Upper lobe of right lung (tissue), 1 donor: ENCODE results near the gene RXFP4. TPM values are rescaled to one million over a fixed set of nuclear protein-coding genes. Genes with fewer than 3 reads are reported as not detected.

Experiments used
- ATAC-seq: fragments of 200-7000 bp; cut with Tn5 transposase; one replicate; pipeline ENCODE4 v1.9.1; 2020; ENCODE audit warnings: mild to moderate bottlenecking, moderate library complexity
- DNase-seq: peaks from one replicate; pipeline ENCODE4 v3.0.0-alpha.2; 2020
- H3K27ac ChIP-seq: fragments of 200-600 bp; one replicate; pipeline ENCODE4 v1.8.0; 2022
- H3K27me3 ChIP-seq: fragments of 200-600 bp; one replicate; pipeline ENCODE4 v1.8.0; 2022; ENCODE audit warnings: mild to moderate bottlenecking
- H3K36me3 ChIP-seq: fragments of 200-600 bp; one replicate; pipeline ENCODE4 v1.8.0; 2022
- H3K4me1 ChIP-seq: fragments of 200-600 bp; one replicate; pipeline ENCODE4 v1.8.0; 2022
- H3K4me3 ChIP-seq: fragments of 200-600 bp; one replicate; pipeline ENCODE4 v1.8.0; 2022; ENCODE audit warnings: mild to moderate bottlenecking
- H3K9me3 ChIP-seq: fragments of 200-600 bp; one replicate; pipeline ENCODE4 v1.8.0; 2022
- CTCF ChIP-seq: fragments of 200-600 bp; IDR thresholded peaks from one replicate; pipeline ENCODE4 v1.8.0; 2022; ENCODE audit warnings: antibody characterized with exemption
- intact Hi-C: fragments of 100-400 bp; cut with DNase I; formaldehyde crosslinking; loops from one replicate; pipeline ENCODE4 v1.11.0; 2022
- total RNA-seq: library from RNA; stranded (reverse); fragmentation: NEBNext Ultra II Directional; extraction: Animal tissue kit (Norgen Biotek cat#: 25700); gene quantifications from one replicate; pipeline ENCODE4 v1.2.1, GENCODE V29; 2021
- donor health status: DM: no; HTN: yes; CAD: no; lungs with severe emphysema.

RXFP4 gene
- total RNA-seq, 1 donor from 2014 or later, result not detected

DNA sequence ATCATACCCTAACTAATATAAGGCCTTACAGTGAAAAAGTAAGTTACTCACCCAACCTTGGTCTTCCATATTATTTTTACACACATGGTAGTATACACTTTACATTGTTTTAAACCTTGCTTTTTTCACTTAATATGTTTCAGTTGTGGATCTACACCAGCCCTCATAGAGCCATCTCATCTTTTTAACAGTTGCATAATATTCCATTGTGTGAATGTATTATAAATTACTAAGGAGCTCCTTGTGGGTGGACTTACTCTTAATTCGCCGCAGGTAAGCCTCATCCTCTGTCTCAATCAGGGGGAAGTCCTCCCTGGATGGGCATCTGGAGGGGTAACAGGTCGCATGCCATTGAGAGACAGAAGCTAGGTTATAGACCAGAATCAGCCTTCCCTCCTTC is 13.2 kb downstream of the RXFP4 start:
- no peaks in the 10 kb centered on the region for H3K4me1 ChIP-seq
- H3K36me3 ChIP-seq, result peaks cover 98% of the 10 kb centered on the region
- no peak overlapping the region for H3K27ac ChIP-seq
- no peaks in the 10 kb centered on the region for H3K27me3 ChIP-seq
- intact Hi-C loops, result no loop called here
- no peak for DNase-seq
- no peak overlapping the region for H3K4me3 ChIP-seq
- TF ChIP-seq CTCF, result no peak
- no peak for ATAC-seq
- H3K9me3 ChIP-seq, result no peaks in the 10 kb centered on the region

DNA sequence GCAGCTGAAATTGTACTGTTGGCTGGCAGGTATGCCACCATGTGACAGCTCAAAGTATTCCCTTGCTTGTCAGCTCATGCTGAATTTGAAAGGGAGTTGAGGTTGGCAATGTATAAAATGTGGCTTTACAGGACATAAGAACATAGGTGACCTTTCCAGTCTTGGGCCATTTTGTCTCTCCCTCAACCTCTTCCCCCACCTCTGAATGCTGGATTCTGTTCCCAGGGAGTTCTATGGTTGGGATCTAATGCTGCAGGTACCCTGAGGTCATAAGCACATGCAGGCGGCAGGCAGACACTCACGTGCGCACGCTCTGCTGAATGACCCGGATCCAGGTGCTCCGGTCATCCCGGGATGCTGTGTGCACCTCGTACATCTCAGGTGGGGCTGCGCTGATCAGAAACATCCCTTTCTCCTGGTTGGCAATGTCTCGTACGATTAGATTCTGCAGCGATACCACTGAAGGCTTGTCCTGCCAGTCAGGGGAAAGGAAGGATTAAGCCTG is 16.0 kb downstream of the RXFP4 start:
- Histone ChIP-seq H3K27ac (no peak overlapping the region), H3K4me1 (peaks cover 4% of the 10 kb centered on the region), H3K36me3 (peaks cover 98% of the 10 kb centered on the region), H3K9me3 (no peaks in the 10 kb centered on the region), H3K27me3 (no peaks in the 10 kb centered on the region), H3K4me3 (no peak overlapping the region)
- no peak for ATAC-seq
- no peak for DNase-seq
- TF ChIP-seq CTCF, result no peak
- intact Hi-C loops, result no loop called here

GRCh38 chr1:155960081-155960745 is 18.8 kb downstream of the RXFP4 start:
- intact Hi-C loops, result no loop called here
- TF ChIP-seq CTCF, result no peak
- H3K9me3 ChIP-seq, result no peaks in the 10 kb centered on the region
- H3K4me3 ChIP-seq, result no peak overlapping the region
- peaks cover 10% of the 10 kb centered on the region for H3K4me1 ChIP-seq
- H3K27me3 ChIP-seq, result no peaks in the 10 kb centered on the region
- H3K36me3 ChIP-seq, result peaks cover 99% of the 10 kb centered on the region
- H3K27ac ChIP-seq, result peak overlapping the region; percentile 42
- ATAC-seq (no peak), DNase-seq (no peak)

DNA sequence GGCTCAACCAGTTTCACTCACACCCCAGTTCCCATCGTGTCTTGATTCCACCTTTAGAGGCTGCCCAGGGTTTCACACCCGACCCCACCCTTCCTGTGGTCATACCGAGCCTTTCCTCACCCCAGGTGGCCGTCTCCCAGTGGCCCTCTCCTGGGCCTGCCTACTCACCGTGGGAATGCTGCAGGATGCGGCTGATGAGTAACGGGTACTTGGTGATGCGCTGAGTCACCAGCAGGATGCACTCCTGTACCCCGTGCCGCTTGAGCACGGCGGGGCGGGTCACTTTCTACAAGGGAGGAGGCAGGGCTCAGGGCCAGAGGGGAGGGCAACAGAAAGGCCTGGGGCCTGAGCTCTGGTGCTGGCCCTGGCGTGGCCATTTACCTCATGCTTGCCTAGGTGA is 20.5 kb downstream of the RXFP4 start:
- Histone ChIP-seq H3K27me3 (no peaks in the 10 kb centered on the region), H3K36me3 (peaks cover 99% of the 10 kb centered on the region), H3K4me1 (peaks cover 12% of the 10 kb centered on the region), H3K4me3 (no peak overlapping the region), H3K9me3 (no peaks in the 10 kb centered on the region), H3K27ac (peak overlapping the region; percentile 68)
- ATAC-seq, result peak; percentile 81
- no peak for DNase-seq
- TF ChIP-seq CTCF, result peak; percentile 33
- intact Hi-C loops, result no loop called here

- DNase-seq, result no peak
These were observed 21.3 kb downstream of the RXFP4 start for GRCh38 chr1:155962599-155963211.

More at GRCh38 chr1:155962599-155963211, 21.3 kb downstream of the RXFP4 start:
- peak; percentile 19 for ATAC-seq
- H3K4me3 ChIP-seq, result no peak overlapping the region
- H3K36me3 ChIP-seq, result peaks cover 99% of the 10 kb centered on the region
- peaks cover 20% of the 10 kb centered on the region for H3K4me1 ChIP-seq
- H3K9me3 ChIP-seq, result no peaks in the 10 kb centered on the region
- peak overlapping the region; percentile 68 for H3K27ac ChIP-seq
- H3K27me3 ChIP-seq, result no peaks in the 10 kb centered on the region
- no peak for TF ChIP-seq CTCF
- intact Hi-C loops, result no loop called here
